Measurements from ENCODE around the gene ZMYM4.
"Not testable (repeated sequence)": the region's sequence is repeated elsewhere in the genome, so short reads cannot be mapped to it uniquely, and the experiment has no call there.

The ZMYM4 gene

GRCh38 chr1:35268282-35269200 lies at the start of gene ZMYM4:
Gene ZMYM4 (plus strand): TSS chr1:35268709. CDS start chr1:35269047, 338 bp downstream.
- peak; percentile 93 for DNase-seq

DNA sequence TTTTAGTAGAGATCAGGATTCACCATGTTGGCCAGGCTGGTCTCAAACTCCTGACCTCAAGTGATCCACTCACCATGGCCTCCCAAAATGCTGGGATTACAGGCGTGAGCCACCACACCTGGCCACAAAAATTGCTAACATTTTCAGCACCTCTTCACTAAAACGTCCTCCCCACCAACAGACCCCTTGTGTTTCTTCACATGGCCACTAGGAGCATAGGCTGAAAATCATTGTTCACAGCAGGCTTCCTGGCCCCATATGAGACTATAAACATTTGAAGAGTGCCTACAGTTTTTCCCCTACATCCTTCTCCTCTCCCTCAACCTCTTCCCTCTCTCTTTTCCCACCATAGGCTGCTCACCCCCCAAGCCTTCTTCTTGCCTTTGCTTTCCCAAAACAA lies 47.5 kb upstream of the ZMYM4 start:
- DNase-seq: peak; percentile 18

GRCh38 chr1:35222322-35223083 lies 46.0 kb upstream of the ZMYM4 start:
- DNase-seq: no peak

DNA sequence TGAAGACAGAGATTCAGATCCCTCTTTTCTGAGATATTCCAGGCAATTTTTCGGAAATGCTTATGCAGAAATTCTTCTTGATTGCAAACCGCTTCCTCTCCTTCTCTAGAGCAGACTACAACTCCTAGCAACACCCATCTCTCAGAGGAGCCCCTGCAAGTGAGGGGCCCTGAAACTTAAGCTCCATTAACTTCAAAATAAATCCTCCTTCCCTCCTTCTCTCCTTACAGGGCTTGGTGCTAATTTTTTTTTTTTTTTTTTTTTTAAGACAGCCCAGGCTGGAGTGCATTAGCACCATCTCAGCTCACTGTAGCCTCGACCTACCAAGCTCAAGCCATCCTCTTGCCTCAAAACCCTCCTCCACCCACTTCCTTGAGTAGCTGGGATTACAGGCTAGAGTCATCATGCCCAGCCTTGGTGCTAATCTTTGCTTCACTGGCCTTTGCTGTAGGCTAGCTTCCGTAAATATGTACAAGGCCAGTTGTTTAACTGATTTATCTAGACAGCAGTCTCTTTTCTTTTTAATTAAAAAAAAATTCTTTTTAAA lies 45.4 kb upstream of the ZMYM4 start:
- DNase-seq: no peak

DNA sequence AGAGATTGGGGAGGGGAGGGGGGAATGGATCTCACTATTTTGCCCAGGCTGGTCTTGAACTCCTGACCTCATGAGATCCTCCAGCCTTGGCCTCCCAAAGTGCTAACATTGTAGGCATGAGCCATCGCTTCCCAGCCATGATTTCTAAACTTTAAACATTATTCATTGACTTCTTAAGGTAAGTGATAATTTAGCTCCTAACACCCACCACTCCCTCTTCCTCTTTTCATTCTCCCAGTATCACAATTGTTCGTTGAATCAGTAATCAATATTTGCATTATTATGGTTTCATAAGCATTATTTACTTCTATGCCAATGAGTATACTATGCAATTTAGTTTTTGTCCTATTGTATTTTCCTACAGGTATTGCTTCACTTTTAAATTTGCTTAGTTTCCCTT lies 42.0 kb upstream of the ZMYM4 start:
- no peak for DNase-seq

- DNase-seq: no peak
These were observed 38.7 kb upstream of the ZMYM4 start for GRCh38 chr1:35229587-35230360.

DNA sequence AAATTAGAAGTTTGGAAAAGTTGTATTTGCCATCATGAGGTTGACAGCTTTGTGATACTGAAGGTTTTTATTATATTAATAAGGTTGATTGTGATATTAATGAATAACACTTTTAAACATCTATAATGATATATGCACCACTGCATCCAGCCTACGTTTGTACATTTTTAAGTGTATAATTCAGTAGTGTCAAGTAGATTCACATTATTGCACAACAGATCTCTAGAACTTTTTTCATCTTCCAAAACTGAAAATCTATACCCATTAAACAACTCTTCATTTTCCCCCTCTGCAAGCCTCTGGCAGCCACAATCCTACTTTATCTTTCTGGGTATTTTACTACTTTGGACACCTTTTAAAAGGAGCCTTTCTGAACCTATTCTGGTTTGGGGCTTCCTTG lies 37.2 kb upstream of the ZMYM4 start:
- DNase-seq: no peak

DNA sequence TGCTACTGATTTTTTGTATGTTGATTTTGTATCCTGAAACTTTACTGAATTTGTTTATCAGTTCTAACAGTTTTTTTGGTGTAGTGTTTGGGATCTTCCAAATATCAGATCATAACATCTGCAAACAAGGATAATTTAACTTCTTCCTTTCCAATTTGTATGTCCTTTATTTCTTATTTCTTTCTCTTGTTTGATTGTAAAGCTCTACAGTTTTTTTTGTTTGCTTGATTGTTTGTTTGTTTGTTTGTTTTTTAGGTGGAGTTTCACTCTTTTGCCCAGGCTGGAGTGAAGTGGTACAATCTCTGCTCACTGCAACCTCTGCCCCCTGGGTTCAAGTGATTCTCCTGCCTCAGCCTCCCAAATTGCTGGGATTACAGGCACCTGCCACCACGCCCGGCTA lies 31.7 kb upstream of the ZMYM4 start:
- DNase-seq: not testable (repeated sequence)

GRCh38 chr1:35243691-35244090 lies 24.8 kb upstream of the ZMYM4 start:
- no peak for DNase-seq

DNA sequence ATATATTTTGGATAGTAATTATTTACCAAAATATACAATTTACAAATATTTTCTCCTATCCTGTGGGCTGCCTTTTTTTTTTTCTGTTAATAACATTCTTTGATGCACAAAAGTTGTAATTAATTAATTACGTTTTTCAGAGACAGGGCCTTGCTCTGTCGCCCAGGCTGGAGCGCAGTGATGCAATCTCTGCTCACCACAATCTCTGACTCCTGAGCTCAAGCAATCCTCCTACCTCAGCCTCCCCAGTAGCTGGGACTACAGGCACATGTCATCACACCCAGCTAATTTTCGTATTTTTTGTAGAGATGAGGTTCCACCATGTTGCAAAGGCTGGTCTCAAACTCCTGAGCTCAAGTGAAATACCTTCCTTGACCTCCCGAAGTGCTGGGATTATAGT lies 21.3 kb upstream of the ZMYM4 start:
- no peak for DNase-seq

DNA sequence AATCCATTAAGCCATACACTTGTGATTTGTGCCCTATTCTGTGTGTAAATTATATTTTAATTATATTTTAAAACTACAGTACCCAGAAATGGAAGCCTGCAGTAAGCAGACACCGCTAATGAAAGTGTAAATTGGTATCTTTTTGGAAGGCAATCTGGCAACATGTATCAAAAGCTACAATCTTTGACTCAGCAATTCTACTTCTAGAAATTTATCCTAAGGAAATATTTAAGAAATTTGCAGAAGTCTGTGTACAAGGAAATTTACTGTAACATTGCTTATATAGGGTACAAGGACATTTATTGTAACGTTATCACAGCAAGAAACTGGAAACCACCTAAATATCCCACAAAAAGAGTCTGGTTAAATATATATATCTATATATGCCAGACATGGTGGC lies 14.6 kb upstream of the ZMYM4 start:
- no peak for DNase-seq

- no peak for DNase-seq
These were observed 13.2 kb upstream of the ZMYM4 start for GRCh38 chr1:35255276-35255675.

GRCh38 chr1:35259561-35259960 lies 8.9 kb upstream of the ZMYM4 start:
- no peak for DNase-seq

- DNase-seq: no peak
These were observed 6.9 kb upstream of the ZMYM4 start for GRCh38 chr1:35261412-35262120.

GRCh38 chr1:35264035-35264434 lies 4.5 kb upstream of the ZMYM4 start:
- no peak for DNase-seq

DNA sequence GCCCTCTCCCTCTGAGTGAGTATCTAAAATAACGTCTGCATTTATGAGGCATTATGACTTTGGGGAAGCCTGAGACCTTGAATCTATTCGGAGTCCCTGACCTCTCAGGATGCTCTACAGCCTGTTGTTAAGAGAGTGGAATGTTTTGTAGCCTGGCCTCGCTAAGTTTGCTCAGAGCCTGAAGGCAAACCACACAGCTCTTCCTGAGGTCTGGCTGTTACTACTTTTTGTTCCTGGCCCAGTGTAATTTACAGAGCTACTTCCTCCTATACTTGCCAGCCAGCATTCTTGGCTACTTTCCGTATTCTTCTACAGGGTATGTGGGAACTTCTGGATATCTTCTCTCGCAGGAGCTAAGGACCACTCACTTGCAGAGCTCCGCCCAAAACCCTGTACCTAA lies 3.6 kb upstream of the ZMYM4 start:
- DNase-seq: no peak

DNA sequence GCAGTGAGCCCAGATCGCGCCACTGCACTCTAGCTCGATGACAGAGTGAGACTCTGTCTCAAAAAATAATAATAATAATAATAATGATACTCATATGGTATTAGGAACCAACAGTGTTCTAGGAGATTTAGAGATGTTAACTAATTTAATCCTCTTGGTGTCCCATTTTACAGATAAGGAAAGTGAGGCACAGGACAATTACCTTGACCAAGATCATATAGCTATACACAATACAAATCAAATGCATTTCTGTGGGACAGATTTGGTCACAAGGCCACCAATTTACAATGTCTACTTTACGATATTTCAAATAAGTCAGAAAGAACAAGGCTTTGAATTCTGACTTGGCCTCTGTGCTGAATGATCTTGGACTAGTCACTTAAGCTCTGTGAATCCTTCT lies 2.2 kb upstream of the ZMYM4 start:
- no peak for DNase-seq

DNA sequence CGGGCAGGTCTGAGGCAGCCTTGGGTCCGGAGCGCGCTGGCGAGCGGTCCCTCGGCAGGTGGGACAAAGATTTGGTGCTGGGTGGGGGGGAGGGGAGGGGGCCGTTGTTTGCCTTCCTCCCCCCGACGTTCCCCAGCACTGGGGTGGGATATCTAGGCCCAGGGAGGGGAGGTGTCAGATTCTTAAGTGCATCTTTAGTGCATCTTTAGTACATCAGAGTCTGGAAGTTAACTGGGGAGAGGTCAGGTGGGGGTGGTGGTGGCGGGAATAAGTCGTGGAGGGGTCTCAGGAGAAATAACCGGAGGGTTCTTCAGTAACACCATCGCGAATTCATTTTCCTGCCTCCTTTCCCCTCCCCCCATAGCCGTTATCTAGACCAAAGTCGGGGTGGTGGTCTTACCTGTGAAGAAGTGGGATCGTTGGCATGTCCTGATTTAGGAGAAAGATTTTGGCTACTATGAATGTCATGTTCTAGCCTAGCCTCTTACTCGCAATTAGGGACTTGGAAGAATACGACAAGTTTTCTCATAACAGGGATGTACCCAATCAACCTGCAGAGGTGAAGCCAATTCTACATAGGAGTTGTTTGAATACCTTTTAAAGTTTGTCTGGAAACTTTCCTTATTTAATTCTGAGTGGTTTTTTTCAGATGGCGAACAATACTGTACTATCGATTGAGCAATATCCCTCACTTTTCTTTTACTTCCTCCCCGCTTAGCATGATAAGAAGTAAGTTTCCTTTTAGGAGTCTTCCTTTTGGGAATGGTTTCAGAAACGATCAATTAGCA lies 886 bp downstream of the ZMYM4 start:
- DNase-seq: peak; percentile 8

GRCh38 chr1:35269989-35270289 lies 1.4 kb downstream of the ZMYM4 start:
- DNase-seq: no peak

DNA sequence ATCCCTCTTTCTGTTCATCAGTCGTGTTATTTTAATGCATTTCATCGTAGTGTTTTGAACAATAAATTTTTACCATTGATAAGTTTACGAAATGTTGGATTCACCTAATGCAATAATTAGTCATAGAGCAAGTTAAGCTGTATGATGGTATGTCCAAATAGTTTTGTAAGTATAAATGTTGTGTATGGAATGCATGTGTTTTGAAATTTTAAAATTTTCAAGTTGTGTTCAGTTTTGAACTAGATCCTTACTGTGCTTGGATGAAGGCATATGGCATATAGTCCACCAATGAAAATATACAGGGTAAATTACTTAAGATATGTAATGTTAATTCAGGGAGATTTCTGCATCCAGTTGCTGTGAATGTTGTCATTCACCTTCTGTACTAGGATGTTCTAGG lies 2.3 kb downstream of the ZMYM4 start:
- DNase-seq: no peak

DNA sequence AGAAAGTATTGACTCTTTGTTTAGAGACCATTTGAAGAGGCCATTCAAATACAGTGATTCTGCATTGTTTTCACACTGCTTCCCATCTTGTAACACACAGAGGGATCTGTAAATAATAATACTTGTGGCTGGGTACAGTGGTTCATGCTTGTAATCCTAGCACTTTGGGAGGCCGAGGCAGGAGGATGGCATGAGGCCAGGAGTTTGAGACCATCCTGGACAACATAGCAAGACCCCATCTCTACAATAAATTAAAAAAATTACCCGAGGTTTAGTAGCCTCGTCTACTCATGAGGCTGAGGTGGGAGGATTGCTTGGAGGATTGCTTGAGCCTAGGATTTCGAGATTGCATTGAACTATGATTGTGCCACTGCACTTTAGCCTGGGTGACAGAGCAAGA lies 5.7 kb downstream of the ZMYM4 start:
- DNase-seq: no peak

All from CD4-positive, alpha-beta T cell treated with Interleukin-12 subunit alpha and Interleukin-12 subunit beta, for 1 hour (primary cell).